Stimulated activated CD4-positive, alpha-beta T cell treated with anti-CD3 and anti-CD28 coated beads, TNF-alpha, amount 100 ng/mL, for 4 hours (primary cell): ENCODE measurements around the gene GALNTL6.

Source experiments
- DNase-seq, 3 experiments: peaks; one replicate each; pipeline ENCODE4 v3.0.0-alpha.2; 2020; ENCODE audit warnings: low read depth in 3 of 3

Gene GALNTL6

DNA sequence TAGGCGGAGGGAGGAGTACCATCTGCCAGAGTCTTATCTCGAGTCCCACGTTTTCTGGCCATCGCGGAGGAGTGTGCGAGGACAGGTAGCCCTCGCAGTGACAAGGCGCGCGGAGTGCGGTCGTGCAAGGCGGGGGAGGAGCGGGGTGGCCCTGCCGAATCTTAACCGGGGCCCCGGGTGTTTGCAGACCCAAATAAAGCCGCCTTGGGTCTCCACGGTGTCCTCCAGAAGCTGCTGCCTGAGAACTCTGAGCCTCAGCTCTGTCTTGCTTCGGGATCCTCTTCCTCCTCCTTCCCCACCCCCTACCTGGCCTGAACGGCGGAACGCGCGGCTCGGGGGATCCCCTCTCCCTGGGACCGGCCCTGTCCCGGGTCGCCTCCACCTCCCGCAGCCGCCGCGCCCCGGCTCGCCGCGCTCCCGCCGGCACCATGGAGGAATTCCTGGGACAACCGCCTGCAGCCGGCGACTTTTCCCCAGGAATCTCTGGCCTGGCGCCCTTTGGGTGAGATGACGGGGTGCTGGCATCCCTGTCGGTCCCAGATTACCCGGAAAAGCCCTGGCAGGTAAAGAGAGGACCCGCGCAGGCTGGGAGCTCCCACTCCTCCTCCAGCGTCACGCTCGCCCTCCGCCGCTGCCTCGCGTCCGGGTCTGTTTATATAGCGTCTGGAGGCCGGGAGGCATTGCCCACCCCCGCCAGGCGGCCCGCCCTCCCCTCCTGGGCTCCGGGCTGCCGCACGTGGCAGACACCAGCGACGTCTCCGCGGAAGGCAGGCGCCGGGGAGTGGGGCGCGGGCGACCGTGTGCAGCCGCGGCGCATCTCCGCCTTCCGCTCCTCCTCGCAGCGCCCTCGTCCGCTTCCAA is at the start of gene GALNTL6:
TSS of gene GALNTL6 (plus strand) at position 740 of the 861 bp plus-strand sequence.
- DNase-seq: no peak

- no peak for DNase-seq
Measured at GRCh38 chr4:171765514-171765913, 47.7 kb upstream of the GALNTL6 start.

DNA sequence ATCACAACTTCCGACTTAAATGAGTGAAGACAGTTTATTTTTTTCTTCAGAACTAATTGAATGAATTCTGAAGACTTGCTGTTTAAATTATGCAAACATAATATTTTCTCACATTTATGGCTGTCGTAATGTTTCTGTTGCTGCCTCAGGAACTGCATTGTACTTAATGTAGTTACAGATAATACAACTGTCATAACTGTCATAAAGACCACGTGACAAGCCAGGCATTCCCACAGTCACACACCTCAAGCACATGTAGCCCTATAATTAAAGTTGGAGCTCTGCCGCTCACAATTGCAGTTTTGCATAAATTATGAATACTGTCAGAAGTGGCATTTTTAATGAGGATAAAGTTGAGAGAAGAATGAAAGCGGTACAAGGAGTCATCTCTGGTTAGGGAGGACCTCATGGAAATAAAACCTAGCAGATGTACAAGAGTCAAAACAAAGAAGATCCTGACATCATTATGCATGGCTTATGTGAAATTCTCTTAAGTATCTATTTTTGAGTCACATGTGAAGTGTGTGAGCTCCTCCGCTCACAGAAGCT is 38.5 kb upstream of the GALNTL6 start:
- DNase-seq: no peak

- DNase-seq: no peak
Measured at GRCh38 chr4:171779301-171779700, 33.9 kb upstream of the GALNTL6 start.

DNA sequence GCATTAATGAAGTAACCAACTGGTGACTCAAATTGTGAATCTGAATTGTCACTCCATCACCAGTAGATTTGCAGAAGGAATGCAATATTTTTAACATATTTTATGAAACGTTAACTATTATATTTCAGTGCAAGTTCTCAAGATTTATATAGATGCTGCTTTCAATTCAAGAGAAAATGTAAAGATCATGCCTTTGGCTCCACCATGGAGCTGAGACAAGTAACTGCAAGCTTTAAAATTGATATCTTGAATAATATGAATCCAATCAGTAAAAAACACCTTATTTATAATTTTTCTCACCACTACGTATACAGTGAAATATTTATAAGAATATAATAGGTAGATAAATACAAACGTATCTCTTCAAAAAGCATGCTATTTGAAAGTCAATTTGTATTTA is 27.8 kb upstream of the GALNTL6 start:
- no peak for DNase-seq

GRCh38 chr4:171793723-171794122 is 19.5 kb upstream of the GALNTL6 start:
- DNase-seq: no peak

DNA sequence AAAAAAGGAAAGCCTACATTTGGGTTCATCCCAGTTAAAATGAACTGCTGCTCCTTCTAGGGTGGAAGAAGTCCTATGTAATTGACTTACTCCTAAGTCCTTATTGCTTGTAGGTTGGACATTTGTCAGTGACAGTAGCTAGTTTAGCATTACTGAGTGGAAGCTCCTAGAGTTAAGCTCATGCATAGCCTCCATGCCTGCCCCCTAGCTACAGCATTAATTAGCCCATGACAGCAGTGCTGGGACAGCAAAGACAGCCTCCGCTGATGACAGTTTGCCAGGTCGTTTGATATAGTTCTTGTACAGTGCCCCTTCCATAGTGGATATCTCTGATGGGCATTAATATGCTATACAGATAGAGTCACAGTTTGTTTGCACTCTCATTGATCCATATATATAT is 18.7 kb upstream of the GALNTL6 start:
- no peak for DNase-seq

DNA sequence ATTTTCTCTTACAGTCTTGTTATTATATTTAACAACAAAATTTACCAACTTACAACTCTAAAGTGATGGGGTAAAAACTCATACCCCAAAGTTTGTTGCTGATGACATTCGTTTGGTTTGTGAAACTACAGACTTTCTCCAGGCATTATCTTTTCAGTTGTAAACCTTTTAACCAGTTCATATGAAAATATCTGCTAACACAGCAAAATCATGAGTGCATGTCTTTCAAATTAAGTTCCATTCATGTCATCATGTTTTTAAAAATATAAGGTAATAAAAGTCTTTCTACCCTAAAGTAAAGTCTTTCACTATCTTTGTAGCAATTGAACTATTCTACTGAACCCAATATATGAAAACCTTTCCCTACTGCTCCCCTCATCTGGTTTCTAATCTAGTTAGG is 3.4 kb upstream of the GALNTL6 start:
- DNase-seq: no peak

DNA sequence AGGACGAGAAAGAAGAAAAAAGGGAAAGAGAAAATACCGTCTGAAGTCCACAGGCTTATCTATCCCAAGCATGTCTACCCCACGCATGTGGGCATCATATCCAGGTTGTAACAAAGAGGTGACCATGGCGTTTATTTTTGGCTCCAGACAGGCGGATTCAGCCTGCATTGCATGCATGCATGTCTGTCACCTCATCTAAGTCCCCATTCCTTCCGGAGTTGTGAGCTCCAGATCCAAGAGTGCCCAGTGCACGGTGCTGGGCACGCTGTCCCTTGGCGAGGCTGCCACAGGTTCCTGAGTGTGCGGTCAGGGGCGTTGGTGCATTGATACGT is 905 bp upstream of the GALNTL6 start:
- no peak for DNase-seq

- no peak for DNase-seq
Measured at GRCh38 chr4:171813526-171814250, 484 bp downstream of the GALNTL6 start.

DNA sequence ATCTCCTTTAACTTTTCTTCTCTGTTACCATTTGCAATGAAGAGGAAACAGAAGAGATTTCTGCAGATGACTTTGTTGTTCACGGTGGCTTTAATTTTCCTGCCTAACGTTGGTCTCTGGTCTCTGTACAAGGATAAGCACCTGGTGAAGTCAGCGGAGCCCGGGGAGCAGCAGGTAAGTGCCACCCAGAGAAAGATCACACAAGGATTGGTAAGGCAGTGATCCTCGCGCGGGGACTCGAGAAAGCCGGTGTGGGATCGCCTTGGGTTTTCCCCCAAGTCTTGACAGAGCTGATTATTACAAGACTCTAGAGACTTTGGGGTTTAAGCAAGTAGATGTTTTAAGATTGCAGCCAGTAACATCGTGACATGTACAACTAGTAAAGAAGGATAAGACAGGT is 1.3 kb downstream of the GALNTL6 start:
- no peak for DNase-seq

- DNase-seq: no peak
Measured at GRCh38 chr4:171817026-171817425, 3.8 kb downstream of the GALNTL6 start.

- no peak for DNase-seq
Measured at GRCh38 chr4:171834640-171835039, 21.4 kb downstream of the GALNTL6 start.

DNA sequence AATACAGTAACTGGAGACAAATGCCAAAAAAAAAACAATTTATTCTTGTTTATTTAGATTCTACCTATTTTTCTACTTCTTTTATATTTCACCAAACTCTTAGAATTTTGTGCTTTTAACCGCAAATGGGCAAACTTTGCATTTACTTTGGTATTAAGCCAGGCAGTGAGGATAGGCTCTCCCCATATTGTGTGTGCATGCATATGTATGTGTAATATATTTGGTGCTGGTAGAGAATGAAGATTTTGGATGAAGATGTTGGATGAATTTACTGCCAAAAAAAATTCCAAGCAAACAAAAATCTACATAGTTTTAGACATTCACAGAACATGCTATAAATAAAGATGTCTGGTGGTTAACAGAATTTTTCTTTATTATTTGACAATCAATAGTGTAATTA is 30.3 kb downstream of the GALNTL6 start:
- no peak for DNase-seq

GRCh38 chr4:171846232-171846631 is 33.0 kb downstream of the GALNTL6 start:
- DNase-seq: no peak

- DNase-seq: no peak
Measured at GRCh38 chr4:171846893-171847292, 33.7 kb downstream of the GALNTL6 start.

DNA sequence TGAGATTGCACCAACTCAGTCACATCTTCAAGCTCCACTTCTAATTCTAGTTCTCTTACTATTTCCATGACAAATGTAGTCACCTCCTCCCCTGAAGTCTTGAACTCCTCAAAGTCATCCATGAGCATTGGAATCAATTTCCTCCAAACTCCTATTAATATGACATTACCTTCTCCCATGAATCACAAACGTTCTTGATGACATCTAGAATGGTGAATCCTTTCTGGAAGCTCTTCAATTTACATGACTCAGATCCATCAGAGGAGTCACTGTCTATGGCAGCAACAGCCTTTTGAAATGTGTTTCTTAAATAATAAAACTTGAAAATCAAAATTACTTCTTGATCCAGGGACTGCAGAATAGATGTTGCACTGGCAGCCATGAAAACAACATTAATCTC is 34.5 kb downstream of the GALNTL6 start:
- no peak for DNase-seq

DNA sequence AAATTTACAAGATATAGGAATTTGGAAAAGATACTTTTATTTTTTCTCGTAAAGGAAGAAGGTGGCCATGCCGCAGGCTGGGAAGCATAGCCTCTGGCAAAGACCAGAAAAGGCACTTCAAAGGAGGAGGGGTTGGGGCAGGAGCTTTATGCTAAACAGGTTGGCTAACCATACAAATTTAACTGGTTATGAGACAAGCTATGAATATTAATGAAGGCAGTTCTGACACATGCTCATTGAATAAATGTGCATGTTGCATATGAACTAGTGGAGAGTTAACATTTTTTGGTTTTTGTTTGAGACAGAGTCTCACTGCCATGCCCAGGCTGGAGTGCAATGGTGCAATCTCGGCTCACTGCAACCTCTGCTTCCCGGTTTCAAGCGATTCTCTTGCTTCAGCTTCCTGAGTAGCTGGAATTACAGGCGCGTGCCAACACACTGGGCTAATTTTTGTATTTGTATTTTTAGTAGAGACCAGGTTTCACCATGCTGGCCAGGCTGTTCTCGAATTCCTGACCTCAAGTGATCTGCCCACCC is 36.5 kb downstream of the GALNTL6 start:
- DNase-seq: no peak

DNA sequence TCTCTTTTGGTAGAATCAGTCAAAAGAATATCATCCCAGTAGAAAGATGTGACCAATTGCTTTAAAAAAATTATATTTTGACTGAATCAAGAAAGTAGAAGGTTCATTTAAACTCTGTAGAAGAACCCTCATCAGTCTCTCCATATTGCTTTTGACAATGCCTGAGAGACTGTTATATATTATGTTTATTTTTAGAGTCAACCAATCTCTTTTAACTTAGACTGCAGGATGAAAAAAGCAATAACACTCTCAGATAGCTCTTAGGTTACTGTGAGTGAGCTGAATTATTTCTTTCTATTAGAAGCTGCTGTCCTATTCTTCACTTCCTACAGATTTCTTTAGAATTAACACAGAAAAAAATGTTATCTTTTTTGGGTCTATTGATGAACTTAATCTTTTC is 38.1 kb downstream of the GALNTL6 start:
- no peak for DNase-seq

DNA sequence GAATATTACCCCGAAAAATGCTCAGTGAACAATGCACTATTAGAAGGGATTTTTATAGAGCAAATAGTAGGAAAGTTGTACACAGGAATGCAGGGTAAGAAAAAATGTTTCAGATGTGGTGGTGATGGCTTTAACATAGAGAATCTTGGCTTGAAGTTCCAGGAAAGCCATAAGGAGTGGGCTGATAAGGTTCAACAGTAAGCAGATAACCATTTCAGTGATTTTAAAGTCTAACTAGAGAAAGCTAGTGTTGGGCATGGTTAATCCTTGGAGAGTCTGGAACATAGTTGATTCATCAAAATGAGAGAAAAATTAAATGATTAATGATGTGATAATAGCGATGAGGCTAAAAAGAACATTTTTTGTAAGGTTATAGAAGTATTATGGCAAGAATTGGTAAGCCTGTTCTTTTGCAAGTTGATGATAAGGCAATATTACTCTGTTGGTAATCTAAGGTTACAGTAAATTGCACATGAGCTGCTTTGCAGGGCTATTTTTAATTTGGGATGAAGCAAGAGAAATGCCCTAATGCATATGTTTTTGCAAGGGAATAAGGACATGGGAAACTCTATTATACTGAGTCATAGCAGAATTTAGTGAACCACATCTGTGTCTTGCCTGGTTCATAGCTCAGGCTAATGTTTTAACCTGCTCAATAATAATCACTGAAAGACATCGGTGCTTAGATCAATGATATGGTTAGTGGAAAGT is 44.3 kb downstream of the GALNTL6 start:
- DNase-seq: no peak

DNA sequence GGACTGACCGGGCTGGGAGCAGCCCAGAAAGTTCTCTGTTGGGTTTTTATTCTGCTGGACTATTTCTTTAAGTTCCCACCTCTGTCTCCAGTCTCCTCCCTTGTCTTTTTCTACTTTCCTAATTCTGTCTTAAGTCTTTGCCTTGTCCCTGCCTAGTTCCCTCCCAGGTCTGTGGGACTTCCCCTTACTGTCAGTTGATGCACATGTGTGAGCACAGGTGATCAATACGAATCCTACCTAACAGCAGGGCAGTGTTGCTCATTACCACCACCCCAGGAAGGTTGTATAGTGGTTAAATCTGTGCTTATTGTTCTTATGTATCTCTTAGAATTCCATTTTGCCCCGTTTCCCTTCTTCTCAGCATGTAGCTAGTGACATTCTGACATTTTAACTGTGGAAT is 62.1 kb downstream of the GALNTL6 start:
- DNase-seq: no peak

- DNase-seq: no peak
Measured at GRCh38 chr4:171876636-171877035, 63.4 kb downstream of the GALNTL6 start.
